Fibroblast of skin of right quadriceps (primary cell): Measurements from ENCODE around the gene MAN2A1.
A peak's percentile ranks its signal among the peaks of the same experiment; 100 is the strongest.
"Not testable (repeated sequence)": the region's sequence is repeated elsewhere in the genome, so short reads cannot be mapped to it uniquely, and the experiment has no call there.

Experiments
- DNase-seq: peaks from one replicate; pipeline ENCODE4 v3.0.0-alpha.2; 2013

The MAN2A1 gene

GRCh38 chr5:109759306-109759705 lies 69.6 kb downstream of the MAN2A1 start:
- peak; percentile 35 for DNase-seq

- not testable (repeated sequence) for DNase-seq
These were observed 70.4 kb downstream of the MAN2A1 start for GRCh38 chr5:109760130-109760529.

DNA sequence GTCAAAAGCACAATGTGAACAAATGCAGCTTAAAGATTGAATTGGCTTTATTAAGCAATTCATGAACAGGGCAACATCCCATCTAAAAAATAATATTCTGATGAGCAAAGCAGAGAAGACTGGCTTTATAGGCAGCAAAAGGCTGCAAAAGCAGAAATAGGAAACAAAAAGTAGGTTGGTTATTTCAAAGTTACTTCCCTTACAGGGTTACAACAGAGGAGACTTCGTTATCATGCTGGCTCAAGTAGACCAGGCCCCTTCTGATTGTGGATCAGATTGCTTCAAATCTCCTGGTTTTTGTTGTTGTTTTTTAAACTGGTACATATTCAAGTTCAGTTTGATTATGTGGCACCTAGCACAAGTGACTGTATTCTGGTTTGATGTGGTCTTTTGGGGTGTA lies 73.1 kb downstream of the MAN2A1 start:
- DNase-seq, result no peak

GRCh38 chr5:109767184-109767995 lies 77.7 kb downstream of the MAN2A1 start:
- DNase-seq, result no peak

GRCh38 chr5:109767997-109768396 lies 78.3 kb downstream of the MAN2A1 start:
- DNase-seq, result no peak

GRCh38 chr5:109769597-109770291 lies 80.0 kb downstream of the MAN2A1 start:
- DNase-seq, result no peak

DNA sequence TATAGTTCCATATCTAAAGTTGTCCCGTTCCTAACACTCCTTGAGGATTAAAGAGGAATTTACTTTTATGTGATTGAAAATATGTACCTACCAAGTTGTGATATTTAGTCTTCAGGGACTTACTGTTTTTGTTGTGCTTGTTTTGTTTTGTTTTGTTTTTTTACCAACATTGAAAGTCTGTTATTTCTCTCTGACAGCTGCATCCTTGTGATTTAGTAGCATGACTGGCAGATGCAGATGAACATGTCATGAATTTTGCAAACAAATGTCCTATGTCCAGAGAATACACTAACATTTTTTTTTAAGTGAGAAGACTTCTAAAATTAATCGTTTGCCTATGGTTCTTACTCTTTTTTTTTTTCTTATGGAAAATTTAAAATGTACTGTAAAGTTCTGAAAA lies 85.4 kb downstream of the MAN2A1 start:
- no peak for DNase-seq

- DNase-seq, result peak; percentile 24
These were observed 89.5 kb downstream of the MAN2A1 start for GRCh38 chr5:109779036-109779735.

GRCh38 chr5:109784687-109785086 lies 95.0 kb downstream of the MAN2A1 start:
- no peak for DNase-seq

DNA sequence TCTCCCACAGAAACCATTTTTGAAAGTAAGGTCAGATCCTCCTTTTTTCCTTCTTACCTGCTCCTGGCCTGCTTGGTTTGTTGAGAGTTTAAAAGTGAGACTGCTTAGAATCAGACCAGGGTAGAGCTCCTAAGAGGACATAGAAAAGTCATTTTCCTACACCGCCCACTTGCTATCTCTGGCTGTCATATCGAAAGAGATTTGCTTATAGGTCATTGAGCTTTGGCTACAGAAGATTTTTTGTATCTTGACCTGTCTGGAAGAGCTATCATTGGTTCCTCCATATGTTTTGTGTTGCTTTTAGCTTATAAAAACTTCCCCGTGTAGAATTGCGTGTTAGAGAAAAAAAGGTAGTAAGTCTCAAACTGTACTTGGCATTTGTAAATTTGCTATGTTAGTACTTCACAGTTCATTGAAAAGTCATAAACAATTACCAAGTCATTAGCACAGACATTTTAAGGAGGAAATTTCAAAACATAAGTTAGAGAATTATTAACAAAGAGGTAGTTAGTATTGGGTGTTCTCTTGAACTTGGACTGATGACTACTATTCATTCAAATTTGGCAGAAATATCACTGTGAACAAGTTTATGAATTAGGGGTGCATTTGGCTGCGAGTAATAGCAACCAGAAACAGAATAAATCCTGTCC lies 96.6 kb downstream of the MAN2A1 start:
- no peak for DNase-seq

GRCh38 chr5:109788596-109788995 lies 98.9 kb downstream of the MAN2A1 start:
- DNase-seq, result no peak

- no peak for DNase-seq
These were observed 102.9 kb downstream of the MAN2A1 start for GRCh38 chr5:109792613-109793012.

- DNase-seq, result no peak
These were observed 114.1 kb downstream of the MAN2A1 start for GRCh38 chr5:109803854-109804253.

GRCh38 chr5:109805472-109805871 lies 115.7 kb downstream of the MAN2A1 start:
- DNase-seq, result peak; percentile 7

DNA sequence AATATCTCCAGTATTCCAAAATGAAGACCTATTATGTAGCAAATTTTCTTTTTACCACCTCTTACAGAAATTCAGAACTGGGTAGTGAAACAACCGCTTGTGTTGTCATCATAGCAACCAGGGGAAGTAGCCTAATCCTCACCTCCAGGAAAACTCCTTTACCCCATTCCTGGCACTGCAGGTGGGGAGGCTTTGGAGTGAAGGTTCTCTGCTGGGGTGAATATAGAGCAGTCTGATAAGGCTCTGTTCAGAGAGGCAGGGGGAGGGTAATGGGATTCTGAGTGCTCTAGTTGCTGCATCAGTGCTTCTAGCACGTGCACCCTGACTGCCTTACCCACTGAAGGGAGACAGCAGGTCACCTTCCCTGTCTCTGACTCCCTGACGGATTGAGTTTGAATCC lies 116.2 kb downstream of the MAN2A1 start:
- DNase-seq, result no peak

DNA sequence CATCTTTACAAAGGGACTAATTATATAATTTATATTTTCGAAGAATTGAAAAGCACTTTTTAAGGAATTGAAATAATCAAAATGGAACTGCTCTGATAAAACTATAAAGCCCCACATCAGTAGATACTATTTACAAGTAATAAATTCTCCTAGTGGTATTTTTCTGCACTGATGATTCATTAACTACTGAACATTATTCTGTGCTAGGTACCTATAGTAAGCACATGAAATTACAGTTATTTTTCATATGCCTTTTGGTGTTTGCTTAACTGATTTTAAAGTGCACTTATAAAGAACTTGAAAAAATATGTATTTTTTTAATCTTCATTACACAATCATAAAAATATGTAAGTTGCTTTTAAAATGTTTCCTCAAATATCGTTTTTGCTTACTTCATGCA lies 123.0 kb downstream of the MAN2A1 start:
- no peak for DNase-seq

DNA sequence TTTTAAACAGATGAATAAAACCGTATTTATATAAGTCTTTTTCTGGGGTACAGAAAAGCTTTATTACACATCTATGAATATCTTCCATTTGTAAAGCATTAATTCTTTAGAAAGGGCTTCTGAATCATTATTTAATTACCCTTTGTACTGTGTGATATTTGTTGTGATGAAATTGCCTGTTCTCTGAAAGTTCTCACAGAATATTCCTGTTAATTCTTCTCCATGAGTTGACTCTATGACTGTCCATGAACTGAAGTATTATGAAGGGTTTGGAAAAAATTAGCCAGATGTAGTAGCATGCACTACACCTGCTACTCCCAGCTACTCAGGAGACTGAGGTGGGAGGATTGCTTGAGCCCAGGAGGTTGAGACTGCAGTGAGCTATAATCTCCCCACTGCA lies 127.0 kb downstream of the MAN2A1 start:
- no peak for DNase-seq

DNA sequence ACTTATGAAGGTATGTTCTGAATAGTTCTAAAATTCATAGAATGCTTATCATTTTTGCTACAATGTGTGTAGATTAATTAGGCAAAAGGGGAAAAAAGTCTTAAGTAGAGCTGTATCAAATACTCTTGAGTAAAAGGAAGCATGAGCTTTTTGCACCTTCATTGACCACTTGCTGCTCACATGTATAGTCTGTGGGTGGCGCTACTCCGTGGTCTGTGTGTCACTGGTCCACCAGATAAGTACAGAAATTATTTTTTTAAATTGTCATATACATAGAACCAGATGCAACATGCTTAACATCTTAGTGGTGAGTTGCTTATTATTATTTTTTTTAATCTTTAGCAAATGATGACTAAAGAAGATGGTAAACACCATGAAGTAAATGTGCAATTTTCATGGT lies 130.2 kb downstream of the MAN2A1 start:
- no peak for DNase-seq

DNA sequence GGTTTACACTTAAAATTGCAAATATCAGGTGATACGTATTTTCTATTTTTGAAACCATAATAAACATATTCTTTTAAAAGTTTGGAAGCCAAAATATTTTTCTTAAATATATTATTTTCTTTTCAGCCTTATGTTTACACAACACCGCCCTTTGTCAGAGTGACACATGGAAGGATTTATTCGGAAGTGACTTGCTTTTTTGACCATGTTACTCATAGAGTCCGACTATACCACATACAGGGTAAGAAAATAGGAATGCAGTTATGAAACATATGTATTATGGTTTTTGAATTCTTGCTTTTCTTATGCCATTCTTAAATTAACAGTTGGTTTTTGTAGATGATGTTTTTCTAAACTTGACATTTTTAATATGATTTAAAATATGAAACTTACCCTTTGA lies 133.9 kb downstream of the MAN2A1 start:
- peak; percentile 7 for DNase-seq

DNA sequence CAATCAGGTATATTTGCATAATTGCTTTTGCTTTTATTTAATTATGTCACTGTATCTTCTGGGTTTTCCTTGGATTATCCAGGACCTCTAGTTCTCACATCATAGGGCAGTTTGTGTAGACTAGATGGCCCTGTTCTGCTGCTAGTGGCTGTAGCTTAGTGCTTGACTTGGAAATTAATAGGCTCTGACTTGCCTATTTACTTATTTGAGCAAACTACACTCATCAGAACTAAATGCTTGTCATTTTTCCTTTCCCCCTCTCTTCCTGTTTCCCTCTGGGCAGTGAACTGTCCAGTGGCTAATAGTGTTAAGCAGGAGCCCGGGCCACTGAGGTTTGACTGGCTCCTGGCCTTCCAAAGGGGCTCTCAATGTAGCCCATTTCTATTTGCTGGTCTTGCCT lies 135.7 kb downstream of the MAN2A1 start:
- DNase-seq, result no peak

- DNase-seq, result peak; percentile 18
These were observed 136.7 kb downstream of the MAN2A1 start for GRCh38 chr5:109826426-109826825.

DNA sequence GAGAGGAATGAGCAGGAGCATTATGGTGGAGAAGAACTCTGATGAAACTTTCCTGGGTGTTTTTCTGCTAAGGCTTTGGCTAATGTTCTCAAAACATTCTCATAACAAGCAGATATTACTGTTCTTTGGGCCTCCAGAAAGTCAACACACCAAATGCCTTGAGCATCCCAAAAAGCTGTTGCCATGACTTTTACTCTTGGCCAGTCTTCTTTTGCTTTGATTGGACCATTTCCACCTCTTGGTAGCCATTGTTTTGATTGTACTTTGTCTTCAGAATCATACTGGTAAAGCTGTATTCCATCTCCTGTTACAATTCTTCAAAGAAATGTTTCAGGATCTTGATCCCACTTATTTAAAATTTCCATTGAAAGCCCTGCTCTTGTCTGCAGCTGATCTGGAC lies 139.6 kb downstream of the MAN2A1 start:
- DNase-seq, result no peak

- DNase-seq, result peak; percentile 33
These were observed 141.3 kb downstream of the MAN2A1 start for GRCh38 chr5:109830955-109831502.
